Lower lobe of right lung (tissue), 2 donors: ENCODE results near the gene POU2AF1. TPM values are rescaled to one million over a fixed set of nuclear protein-coding genes. Genes with fewer than 3 reads are reported as not detected.
A peak's percentile ranks its signal among the peaks of the same experiment; 100 is the strongest.

Experiments used
- ATAC-seq, 2 donors: fragments of 200-7000 bp; cut with Tn5 transposase; one replicate each; pipeline ENCODE4 v1.9.1; 2020 to 2022; ENCODE audit warnings: mild to moderate bottlenecking in 2 of 2, moderate library complexity in 2 of 2
- DNase-seq: peaks from one replicate; pipeline ENCODE4 v3.0.0-alpha.2; 2020
- H3K27ac ChIP-seq: fragments of 200-600 bp; one replicate; pipeline ENCODE4 v1.8.0; 2022
- H3K27me3 ChIP-seq: fragments of 200-600 bp; one replicate; pipeline ENCODE4 v1.8.0; 2022; ENCODE audit warnings: low read depth
- H3K36me3 ChIP-seq: fragments of 200-600 bp; one replicate; pipeline ENCODE4 v1.8.0; 2022; ENCODE audit warnings: mild to moderate bottlenecking
- H3K4me1 ChIP-seq: fragments of 200-600 bp; one replicate; pipeline ENCODE4 v1.8.0; 2022
- H3K4me3 ChIP-seq: fragments of 200-600 bp; one replicate; pipeline ENCODE4 v1.8.0; 2022; ENCODE audit warnings: mild to moderate bottlenecking
- H3K9me3 ChIP-seq: fragments of 200-600 bp; one replicate; pipeline ENCODE4 v1.8.0; 2022
- intact Hi-C: fragments of 100-400 bp; cut with DNase I; formaldehyde crosslinking; loops from one replicate; pipeline ENCODE4 v1.11.0; 2022
- total RNA-seq: library from RNA; stranded (reverse); fragmentation: NEBNext Ultra II Directional; extraction: Animal tissue kit (Norgen Biotek cat#: 25700); gene quantifications from one replicate; pipeline ENCODE4 v1.2.1, GENCODE V29; 2021
- TF ChIP-seq, protein P1 (sequence below): fragments of 200-600 bp; IDR thresholded peaks from one replicate; pipeline ENCODE4 v1.8.0; 2022; ENCODE audit warnings: antibody characterized with exemption, mild to moderate bottlenecking
- donor health status: DM: no; HTN: yes; CAD: no; lungs with severe emphysema.

Gene POU2AF1
- total RNA-seq, 1 donor from 2014 or later = 3.4 TPM

DNA sequence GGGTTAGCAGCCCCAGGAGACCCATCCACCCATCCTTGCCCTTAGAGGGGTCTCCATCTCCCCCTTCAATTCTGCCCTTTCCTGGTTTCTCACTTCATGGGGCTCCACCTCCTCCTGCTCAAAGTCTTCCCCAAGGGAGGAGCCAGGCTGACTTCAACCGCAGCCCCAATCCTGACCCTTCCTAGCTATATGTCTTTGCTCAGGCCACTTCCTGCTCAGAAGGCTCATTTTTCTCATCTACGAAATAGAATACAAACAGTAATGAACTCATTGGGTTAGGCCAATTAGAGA is 24.5 kb downstream of the POU2AF1 start:
- intact Hi-C loops = no loop called here
- H3K4me1 ChIP-seq = no peaks in the 10 kb centered on the region
- ATAC-seq (no peak), DNase-seq (no peak)
- no peak overlapping the region for H3K27ac ChIP-seq
- TF ChIP-seq, protein P1, sequence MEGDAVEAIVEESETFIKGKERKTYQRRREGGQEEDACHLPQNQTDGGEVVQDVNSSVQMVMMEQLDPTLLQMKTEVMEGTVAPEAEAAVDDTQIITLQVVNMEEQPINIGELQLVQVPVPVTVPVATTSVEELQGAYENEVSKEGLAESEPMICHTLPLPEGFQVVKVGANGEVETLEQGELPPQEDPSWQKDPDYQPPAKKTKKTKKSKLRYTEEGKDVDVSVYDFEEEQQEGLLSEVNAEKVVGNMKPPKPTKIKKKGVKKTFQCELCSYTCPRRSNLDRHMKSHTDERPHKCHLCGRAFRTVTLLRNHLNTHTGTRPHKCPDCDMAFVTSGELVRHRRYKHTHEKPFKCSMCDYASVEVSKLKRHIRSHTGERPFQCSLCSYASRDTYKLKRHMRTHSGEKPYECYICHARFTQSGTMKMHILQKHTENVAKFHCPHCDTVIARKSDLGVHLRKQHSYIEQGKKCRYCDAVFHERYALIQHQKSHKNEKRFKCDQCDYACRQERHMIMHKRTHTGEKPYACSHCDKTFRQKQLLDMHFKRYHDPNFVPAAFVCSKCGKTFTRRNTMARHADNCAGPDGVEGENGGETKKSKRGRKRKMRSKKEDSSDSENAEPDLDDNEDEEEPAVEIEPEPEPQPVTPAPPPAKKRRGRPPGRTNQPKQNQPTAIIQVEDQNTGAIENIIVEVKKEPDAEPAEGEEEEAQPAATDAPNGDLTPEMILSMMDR = no peak
- H3K9me3 ChIP-seq = no peaks in the 10 kb centered on the region
- no peak overlapping the region for H3K4me3 ChIP-seq
- no peaks in the 10 kb centered on the region for H3K27me3 ChIP-seq
- no peaks in the 10 kb centered on the region for H3K36me3 ChIP-seq

DNA sequence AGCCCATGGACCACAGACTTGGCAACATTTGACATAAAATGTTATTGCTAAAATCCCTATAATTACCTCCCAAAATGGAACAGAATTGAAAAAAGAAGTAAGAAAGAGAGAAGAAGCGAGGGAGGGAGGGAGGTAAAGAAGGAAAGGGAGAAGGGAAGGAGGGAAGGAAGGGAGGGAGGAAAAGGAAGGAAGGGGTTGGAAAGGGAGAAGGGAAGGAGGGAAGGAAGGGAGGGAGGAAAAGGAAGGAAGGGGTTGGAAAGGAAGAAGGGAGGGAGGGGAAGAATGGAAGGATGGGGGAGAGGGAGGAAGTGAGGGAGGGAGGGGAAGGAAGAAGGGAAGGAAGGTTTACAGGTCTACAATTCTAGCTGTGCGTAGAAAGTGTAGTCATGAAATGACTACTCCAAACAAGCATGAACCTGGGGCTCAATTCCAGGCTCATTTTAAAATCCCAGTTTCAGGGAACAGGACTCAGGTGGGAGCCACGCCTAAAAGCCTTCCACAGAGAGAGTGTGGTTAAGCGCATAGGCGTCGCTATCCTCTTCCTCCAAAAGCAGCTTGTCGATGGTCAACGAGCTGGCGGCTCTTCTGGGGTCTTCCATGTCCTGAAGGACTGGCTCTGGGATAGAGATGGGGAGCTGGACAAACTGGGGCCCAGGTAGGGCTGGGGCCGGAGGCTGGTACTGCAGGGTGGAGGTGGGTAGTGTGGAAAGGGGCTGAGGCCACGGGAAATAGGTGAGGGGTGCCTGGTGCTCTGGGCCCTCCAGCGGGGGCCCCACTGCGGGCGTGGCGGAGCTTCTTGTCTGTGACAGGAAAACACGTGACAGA is 25.1 kb downstream of the POU2AF1 start:
- Histone ChIP-seq H3K27ac (no peak overlapping the region), H3K4me1 (no peaks in the 10 kb centered on the region), H3K36me3 (no peaks in the 10 kb centered on the region), H3K27me3 (no peaks in the 10 kb centered on the region), H3K4me3 (no peak overlapping the region), H3K9me3 (no peaks in the 10 kb centered on the region)
- intact Hi-C loops = no loop called here
- no peak for ATAC-seq
- DNase-seq = no peak
- TF ChIP-seq, protein P1 = no peak

DNA sequence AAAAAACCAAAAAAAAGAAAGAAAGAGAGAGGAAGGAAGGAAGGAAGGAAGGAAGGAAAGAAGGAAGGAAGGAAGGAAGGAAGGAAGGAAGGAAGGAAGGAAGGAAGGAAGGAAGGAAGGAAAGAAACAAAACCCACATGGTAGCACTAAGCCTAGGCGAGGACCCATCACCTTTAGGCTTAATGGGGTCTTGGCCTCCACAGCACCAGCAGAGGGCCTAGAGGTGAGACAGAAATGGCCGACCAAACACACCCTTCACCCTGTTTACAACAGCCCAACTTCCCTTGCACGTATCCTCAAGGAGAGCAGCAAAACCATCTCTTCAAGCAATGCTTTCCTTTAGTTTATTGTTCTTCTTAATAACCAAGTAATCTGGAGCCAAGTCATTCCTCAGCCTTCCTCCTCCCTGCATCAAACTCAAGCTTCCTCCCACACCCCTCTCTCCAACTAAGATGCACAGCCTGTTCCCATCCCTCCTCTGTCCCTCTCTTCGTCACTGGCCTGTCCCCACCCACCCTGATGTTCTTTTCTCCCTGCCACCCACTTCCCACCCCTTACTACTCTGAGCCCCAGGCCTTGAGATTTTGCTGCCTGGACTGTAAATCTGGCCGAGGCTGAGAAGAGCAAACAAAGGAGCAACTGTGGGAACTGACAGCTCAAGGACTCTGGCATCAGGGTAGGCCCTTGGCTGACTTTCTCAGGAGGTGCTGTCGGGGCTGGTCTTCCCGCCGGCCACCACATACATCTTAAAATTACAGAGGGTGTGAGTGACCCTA is 26.0 kb downstream of the POU2AF1 start:
- DNase-seq (no peak), ATAC-seq (peak; percentile 34 to 61)
- H3K4me3 ChIP-seq = no peak overlapping the region
- no peak overlapping the region for H3K27ac ChIP-seq
- no peaks in the 10 kb centered on the region for H3K9me3 ChIP-seq
- no peaks in the 10 kb centered on the region for H3K4me1 ChIP-seq
- intact Hi-C loops = no loop called here
- H3K27me3 ChIP-seq = no peaks in the 10 kb centered on the region
- TF ChIP-seq, protein P1 = no peak
- H3K36me3 ChIP-seq = no peaks in the 10 kb centered on the region

DNA sequence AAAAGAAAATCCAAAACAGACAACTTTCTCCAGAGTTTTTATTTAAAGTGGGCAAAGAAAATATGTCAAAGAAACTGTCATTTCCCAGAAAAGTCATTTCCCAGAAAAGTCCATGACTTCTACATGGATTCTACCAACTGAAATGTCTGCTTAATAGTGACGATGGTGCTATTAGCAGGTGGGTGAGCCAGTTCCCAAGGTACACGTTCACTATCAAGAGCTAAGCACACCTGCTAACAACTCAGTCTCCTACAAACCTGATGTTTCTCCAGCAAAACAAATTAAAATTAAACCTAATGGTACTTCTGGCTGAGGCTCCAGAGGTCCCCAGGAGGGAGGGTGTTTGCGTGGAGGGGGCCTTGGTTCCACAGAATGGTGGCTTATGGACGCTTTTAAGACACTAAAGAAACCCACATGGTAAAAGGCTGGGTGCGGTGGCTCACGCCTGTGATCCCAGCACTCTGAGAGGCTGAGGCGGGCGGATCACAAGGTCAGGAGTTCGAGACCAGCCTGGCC is 26.8 kb downstream of the POU2AF1 start:
- H3K4me3 ChIP-seq = no peak overlapping the region
- no peaks in the 10 kb centered on the region for H3K9me3 ChIP-seq
- no peak overlapping the region for H3K27ac ChIP-seq
- no peaks in the 10 kb centered on the region for H3K4me1 ChIP-seq
- H3K36me3 ChIP-seq = no peaks in the 10 kb centered on the region
- no peaks in the 10 kb centered on the region for H3K27me3 ChIP-seq
- intact Hi-C loops = no loop called here
- ATAC-seq = no peak
- TF ChIP-seq, protein P1 = no peak
- no peak for DNase-seq

DNA sequence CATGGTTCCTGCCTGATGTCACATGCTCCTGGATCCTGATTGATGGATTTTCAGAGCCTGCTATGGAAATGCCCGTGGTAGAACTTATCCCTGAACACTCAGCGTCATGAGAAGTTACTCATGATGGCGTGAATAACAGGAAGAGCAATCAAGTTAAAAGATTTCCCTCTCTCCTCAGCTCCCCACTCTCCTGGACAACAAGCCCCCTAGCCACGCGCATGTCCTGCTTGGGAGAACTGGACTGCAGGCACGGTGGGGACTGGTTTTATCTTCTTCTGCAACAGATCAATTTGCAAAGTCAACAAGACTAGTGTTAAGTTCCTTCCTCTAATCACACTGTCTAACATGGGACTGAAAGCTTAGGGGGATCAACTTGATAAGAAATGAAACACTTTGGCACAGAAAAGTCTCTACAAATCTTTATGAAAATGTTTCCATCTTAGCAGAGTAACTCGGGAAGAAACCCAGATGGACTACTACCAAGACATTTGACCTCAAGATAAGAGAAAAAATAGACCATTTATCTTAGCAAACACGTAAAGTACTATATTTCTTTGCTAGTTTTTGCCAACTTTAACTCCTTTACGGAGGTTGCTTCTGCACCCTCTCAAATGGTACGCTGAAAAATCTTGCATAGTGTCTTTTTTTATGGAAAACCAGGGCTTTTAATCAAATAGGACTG is 27.6 kb downstream of the POU2AF1 start:
- Histone ChIP-seq H3K27me3 (no peaks in the 10 kb centered on the region), H3K4me3 (no peak overlapping the region), H3K9me3 (no peaks in the 10 kb centered on the region), H3K27ac (no peak overlapping the region), H3K4me1 (no peaks in the 10 kb centered on the region), H3K36me3 (no peaks in the 10 kb centered on the region)
- intact Hi-C loops = no loop called here
- DNase-seq = no peak
- ATAC-seq = no peak
- TF ChIP-seq, protein P1 = no peak
